Activated CD4-positive, alpha-beta memory T cell treated with anti-CD3 and anti-CD28 coated beads for 36 hours (primary cell): ENCODE measurements around the gene MAP3K3. TPM values are rescaled to one million over a fixed set of nuclear protein-coding genes. Genes with fewer than 3 reads are reported as not detected.
A peak's percentile ranks its signal among the peaks of the same experiment; 100 is the strongest.

Source experiments
- CTCF ChIA-PET: fragments of 350-600 bp; sonication (Branson Sonifier 250); formaldehyde crosslinking; loops from one replicate; lab custom pipeline; 2021; ENCODE audit warnings: antibody characterized with exemption, inconsistent platforms; lab: Charles Lee
- POLR2A ChIA-PET: fragments of 350-600 bp; sonication (Branson Sonifier 250); formaldehyde crosslinking; loops from one replicate; lab custom pipeline; 2021; ENCODE audit warnings: antibody characterized with exemption; lab: Charles Lee
- DNase-seq: peaks from one replicate; pipeline ENCODE4 v3.0.0-alpha.2; 2020
- H3K27ac Mint-ChIP-seq: one replicate; pipeline ENCODE4 v1.8.0; 2021; ENCODE audit warnings: mixed read lengths
- H3K27me3 Mint-ChIP-seq: one replicate; pipeline ENCODE4 v1.8.0; 2021; ENCODE audit warnings: mixed read lengths
- H3K36me3 Mint-ChIP-seq: one replicate; pipeline ENCODE4 v1.8.0; 2021; ENCODE audit warnings: mixed read lengths
- H3K4me1 Mint-ChIP-seq: one replicate; pipeline ENCODE4 v1.8.0; 2021; ENCODE audit warnings: low read depth, mixed read lengths
- H3K4me3 Mint-ChIP-seq: one replicate; pipeline ENCODE4 v1.8.0; 2021; ENCODE audit warnings: mild to moderate bottlenecking, mixed read lengths
- H3K9me3 Mint-ChIP-seq: one replicate; pipeline ENCODE4 v1.8.0; 2021; ENCODE audit warnings: mixed read lengths
- intact Hi-C: fragments of 100-400 bp; cut with micrococcal nuclease; formaldehyde crosslinking; loops from one replicate; pipeline ENCODE4 v1.15.1; 2023
- total RNA-seq, 2 experiments: library from RNA; stranded (reverse); gene quantifications; one replicate each; pipeline ENCODE4 v1.2.3, GENCODE V29; 2021

The MAP3K3 gene
- total RNA-seq, 2 experiments from 2014 or later: 32.8 to 34.0 TPM

- Mint-ChIP-seq H3K27ac (no peak overlapping the region), H3K4me3 (no peak overlapping the region), H3K27me3 (no peaks in the 10 kb centered on the region), H3K36me3 (peaks cover 18% of the 10 kb centered on the region), H3K4me1 (no peaks in the 10 kb centered on the region), H3K9me3 (no peaks in the 10 kb centered on the region)
- intact Hi-C loops: no loop called here
- ChIA-PET POLR2A (no interaction called here), CTCF (no interaction called here)
- no peak for DNase-seq
Observed at GRCh38 chr17:63658366-63658765, 36.1 kb downstream of the MAP3K3 start.

- POLR2A ChIA-PET: no interaction called here
Observed at GRCh38 chr17:63659850-63660249, 37.6 kb downstream of the MAP3K3 start.

GRCh38 chr17:63665527-63666214 lies 43.5 kb downstream of the MAP3K3 start:
- Mint-ChIP-seq H3K9me3 (no peaks in the 10 kb centered on the region), H3K4me1 (peaks cover 2% of the 10 kb centered on the region), H3K27ac (no peak overlapping the region), H3K4me3 (no peak overlapping the region), H3K36me3 (peaks cover 17% of the 10 kb centered on the region), H3K27me3 (no peaks in the 10 kb centered on the region)
- POLR2A ChIA-PET: interaction anchor here (1.0 kb wide), 1 partner anchor 22 kb away, joined by 4 read pairs; no protein-coding TSS in a partner anchor
- CTCF ChIA-PET: interaction anchor here (0.7 to 1.3 kb wide), 2 partner anchors 9 to 241 kb away, joined by 3 read pairs; no protein-coding TSS in a partner anchor
- DNase-seq: no peak
- intact Hi-C loops: no loop called here

More at GRCh38 chr17:63659850-63660249, 37.6 kb downstream of the MAP3K3 start:
- no peaks in the 10 kb centered on the region for H3K27me3 Mint-ChIP-seq
- intact Hi-C loops: no loop called here
- H3K4me1 Mint-ChIP-seq: peaks cover 2% of the 10 kb centered on the region
- H3K36me3 Mint-ChIP-seq: peaks cover 22% of the 10 kb centered on the region
- H3K27ac Mint-ChIP-seq: no peak overlapping the region
- H3K9me3 Mint-ChIP-seq: no peaks in the 10 kb centered on the region
- no peak overlapping the region for H3K4me3 Mint-ChIP-seq
- CTCF ChIA-PET: interaction anchor here (0.8 kb wide), 1 partner anchor 14 kb away, joined by 3 read pairs; no protein-coding TSS in a partner anchor
- no peak for DNase-seq

- intact Hi-C loops: no loop called here
- Mint-ChIP-seq H3K4me1 (peaks cover 5% of the 10 kb centered on the region), H3K27ac (no peak overlapping the region), H3K27me3 (no peaks in the 10 kb centered on the region), H3K9me3 (no peaks in the 10 kb centered on the region), H3K36me3 (peaks cover 8% of the 10 kb centered on the region), H3K4me3 (no peak overlapping the region)
- CTCF ChIA-PET: no interaction called here
- DNase-seq: no peak
- POLR2A ChIA-PET: no interaction called here
Observed at GRCh38 chr17:63672856-63673255, 50.6 kb downstream of the MAP3K3 start.

- H3K27me3 Mint-ChIP-seq: no peaks in the 10 kb centered on the region
- H3K27ac Mint-ChIP-seq: no peak overlapping the region
- POLR2A ChIA-PET: no interaction called here
- peaks cover 5% of the 10 kb centered on the region for H3K4me1 Mint-ChIP-seq
- no peak for DNase-seq
- H3K36me3 Mint-ChIP-seq: peaks cover 5% of the 10 kb centered on the region
- intact Hi-C loops: no loop called here
- no peaks in the 10 kb centered on the region for H3K9me3 Mint-ChIP-seq
- CTCF ChIA-PET: interaction anchor here (1.0 to 2.5 kb wide), 4 partner anchors 9 to 249 kb away, joined by 3 to 14 read pairs (median 3); no protein-coding TSS in a partner anchor
- H3K4me3 Mint-ChIP-seq: no peak overlapping the region
Observed at GRCh38 chr17:63675231-63675606, 53.0 kb downstream of the MAP3K3 start.

- no peaks in the 10 kb centered on the region for H3K9me3 Mint-ChIP-seq
- no peaks in the 10 kb centered on the region for H3K27me3 Mint-ChIP-seq
- intact Hi-C loops: no loop called here
- H3K36me3 Mint-ChIP-seq: peaks cover 5% of the 10 kb centered on the region
- no peak overlapping the region for H3K4me3 Mint-ChIP-seq
- no peak for DNase-seq
- ChIA-PET CTCF (interaction anchor here (0.9 to 2.5 kb wide), 4 partner anchors 22 to 250 kb away, joined by 3 to 14 read pairs (median 4); no protein-coding TSS in a partner anchor), POLR2A (interaction anchor here (0.5 kb wide), 1 partner anchor 506 kb away, joined by 3 read pairs; no protein-coding TSS in a partner anchor)
- H3K27ac Mint-ChIP-seq: no peak overlapping the region
- peaks cover 5% of the 10 kb centered on the region for H3K4me1 Mint-ChIP-seq
Observed at GRCh38 chr17:63675607-63676546, 53.7 kb downstream of the MAP3K3 start.

- DNase-seq: no peak
- Mint-ChIP-seq H3K4me1 (peaks cover 5% of the 10 kb centered on the region), H3K36me3 (peaks cover 5% of the 10 kb centered on the region), H3K27me3 (no peaks in the 10 kb centered on the region), H3K9me3 (no peaks in the 10 kb centered on the region), H3K27ac (no peak overlapping the region), H3K4me3 (no peak overlapping the region)
- ChIA-PET CTCF (interaction anchor here (0.9 to 2.5 kb wide), 2 partner anchors 21 to 251 kb away, joined by 4 to 14 read pairs; no protein-coding TSS in a partner anchor), POLR2A (interaction anchor here (0.5 kb wide), 2 partner anchors 18 to 506 kb away, joined by 3 read pairs; no protein-coding TSS in a partner anchor)
- intact Hi-C loops: no loop called here
Observed at GRCh38 chr17:63676584-63676983, 54.4 kb downstream of the MAP3K3 start.

GRCh38 chr17:63679214-63679613 lies 57.0 kb downstream of the MAP3K3 start:
- CTCF ChIA-PET: interaction anchor here (0.6 to 1.1 kb wide), 3 partner anchors 16 to 254 kb away, joined by 3 read pairs; no protein-coding TSS in a partner anchor
- H3K27me3 Mint-ChIP-seq: no peaks in the 10 kb centered on the region
- no peak overlapping the region for H3K4me3 Mint-ChIP-seq
- H3K27ac Mint-ChIP-seq: no peak overlapping the region
- H3K9me3 Mint-ChIP-seq: no peaks in the 10 kb centered on the region
- H3K4me1 Mint-ChIP-seq: peaks cover 5% of the 10 kb centered on the region
- no peak for DNase-seq
- H3K36me3 Mint-ChIP-seq: peaks cover 4% of the 10 kb centered on the region
- intact Hi-C loops: no loop called here
- POLR2A ChIA-PET: no interaction called here

GRCh38 chr17:63680700-63681099 lies 58.5 kb downstream of the MAP3K3 start:
- no peaks in the 10 kb centered on the region for H3K9me3 Mint-ChIP-seq
- intact Hi-C loops: no loop called here
- POLR2A ChIA-PET: interaction anchor here (0.6 kb wide), 1 partner anchor 36 kb away, joined by 4 read pairs; no protein-coding TSS in a partner anchor
- no peak overlapping the region for H3K4me3 Mint-ChIP-seq
- no peak overlapping the region for H3K27ac Mint-ChIP-seq
- CTCF ChIA-PET: no interaction called here
- no peak for DNase-seq
- peaks cover 3% of the 10 kb centered on the region for H3K4me1 Mint-ChIP-seq
- peaks cover 5% of the 10 kb centered on the region for H3K36me3 Mint-ChIP-seq
- no peaks in the 10 kb centered on the region for H3K27me3 Mint-ChIP-seq

GRCh38 chr17:63681530-63681929 lies 59.3 kb downstream of the MAP3K3 start:
- Mint-ChIP-seq H3K4me1 (peaks cover 9% of the 10 kb centered on the region), H3K4me3 (no peak overlapping the region), H3K27me3 (no peaks in the 10 kb centered on the region), H3K27ac (no peak overlapping the region), H3K36me3 (peaks cover 7% of the 10 kb centered on the region), H3K9me3 (no peaks in the 10 kb centered on the region)
- POLR2A ChIA-PET: no interaction called here
- no peak for DNase-seq
- intact Hi-C loops: no loop called here
- CTCF ChIA-PET: interaction anchor here (0.7 to 0.8 kb wide), 2 partner anchors 256 to 274 kb away, joined by 3 to 4 read pairs; no protein-coding TSS in a partner anchor

- no peak for DNase-seq
- H3K4me3 Mint-ChIP-seq: no peak overlapping the region
- ChIA-PET CTCF (no interaction called here), POLR2A (interaction anchor here (0.6 kb wide), 1 partner anchor 142 kb away, joined by 5 read pairs; no protein-coding TSS in a partner anchor)
- no peaks in the 10 kb centered on the region for H3K9me3 Mint-ChIP-seq
- H3K4me1 Mint-ChIP-seq: peaks cover 13% of the 10 kb centered on the region
- intact Hi-C loops: no loop called here
- no peaks in the 10 kb centered on the region for H3K27me3 Mint-ChIP-seq
- peaks cover 7% of the 10 kb centered on the region for H3K36me3 Mint-ChIP-seq
- H3K27ac Mint-ChIP-seq: peak overlapping the region; percentile 21
Observed at GRCh38 chr17:63682441-63682840, 60.2 kb downstream of the MAP3K3 start.
